Amygdala (tissue), 56 donors: ENCODE results near the gene RGS6.

Experiments
- DNase-seq, 56 donors: peaks; one replicate each; lab custom pipeline; 2025; lab: John Stamatoyannopoulos, UW

RGS6 gene

DNA sequence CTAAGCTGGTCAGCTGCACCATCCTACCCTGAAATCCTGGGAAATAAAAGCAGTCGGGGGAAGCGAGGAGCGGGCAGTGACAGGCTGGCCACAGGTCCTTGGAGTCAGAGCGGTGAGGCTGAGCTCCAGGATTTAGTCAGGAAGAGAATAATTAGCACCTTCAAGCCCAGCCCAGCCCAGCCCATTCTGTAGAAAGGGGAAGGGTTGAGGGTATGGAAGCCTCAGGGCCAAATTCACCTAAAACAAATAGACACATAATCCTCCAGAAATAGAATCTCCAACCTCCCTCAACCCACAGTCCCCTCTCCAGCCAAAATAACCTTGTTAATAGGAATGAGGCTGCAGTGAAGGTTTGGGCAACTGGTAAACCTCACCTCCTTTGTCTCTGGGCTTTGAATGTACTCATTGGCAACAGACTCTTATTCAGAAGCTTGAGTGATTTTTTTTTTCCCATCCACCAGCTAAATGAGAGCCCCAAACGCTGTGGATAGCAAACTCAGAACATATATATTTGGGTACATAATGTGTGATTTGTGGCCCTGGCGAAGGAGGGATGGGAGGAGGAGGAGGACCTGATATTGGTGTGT lies 627.5 kb downstream of the RGS6 start:
- DNase-seq: no peak

DNA sequence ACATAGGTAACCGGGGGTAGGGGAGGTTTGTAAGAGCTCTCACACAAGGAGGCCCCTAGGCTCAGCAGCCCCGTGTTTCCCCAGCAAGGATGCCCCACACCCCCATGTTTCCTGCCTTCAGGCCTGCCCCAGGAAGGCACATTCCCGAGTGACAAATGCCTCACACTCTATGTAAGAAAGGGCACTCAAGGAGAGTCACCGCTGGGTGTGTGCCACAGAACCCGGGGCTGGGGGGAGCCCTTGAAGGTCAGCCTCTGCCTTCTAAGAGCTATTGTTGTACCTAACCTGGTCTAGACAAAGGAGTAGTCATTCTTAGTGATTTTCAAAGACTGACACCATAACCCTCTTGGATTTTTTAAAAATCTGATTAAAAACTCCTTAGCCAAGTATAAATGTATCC lies 628.1 kb downstream of the RGS6 start:
- no peak for DNase-seq

GRCh38 chr14:72560889-72561493 lies 628.8 kb downstream of the RGS6 start:
- DNase-seq: no peak

DNA sequence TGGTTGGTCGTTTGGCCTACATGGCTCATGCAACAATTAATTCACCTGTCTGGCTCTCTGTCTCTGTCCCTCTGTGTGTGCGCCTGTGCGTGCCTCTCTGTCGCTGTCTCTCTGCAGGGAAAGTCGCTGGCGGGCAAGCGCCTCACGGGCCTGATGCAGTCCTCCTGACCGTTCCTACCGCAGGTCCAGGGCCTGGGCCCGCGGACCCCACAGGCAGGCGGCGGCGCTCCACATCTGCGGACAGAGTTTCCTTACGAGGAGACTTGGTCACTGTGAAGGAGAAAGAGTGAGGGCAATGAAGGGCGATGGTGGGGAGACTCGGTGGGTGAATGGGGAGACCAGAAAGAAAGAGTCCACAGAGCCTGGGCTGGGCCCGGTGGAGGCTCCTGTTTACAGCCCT lies 630.1 kb downstream of the RGS6 start:
- DNase-seq: no peak

GRCh38 chr14:72563676-72564075 lies 631.4 kb downstream of the RGS6 start:
- DNase-seq: no peak

DNA sequence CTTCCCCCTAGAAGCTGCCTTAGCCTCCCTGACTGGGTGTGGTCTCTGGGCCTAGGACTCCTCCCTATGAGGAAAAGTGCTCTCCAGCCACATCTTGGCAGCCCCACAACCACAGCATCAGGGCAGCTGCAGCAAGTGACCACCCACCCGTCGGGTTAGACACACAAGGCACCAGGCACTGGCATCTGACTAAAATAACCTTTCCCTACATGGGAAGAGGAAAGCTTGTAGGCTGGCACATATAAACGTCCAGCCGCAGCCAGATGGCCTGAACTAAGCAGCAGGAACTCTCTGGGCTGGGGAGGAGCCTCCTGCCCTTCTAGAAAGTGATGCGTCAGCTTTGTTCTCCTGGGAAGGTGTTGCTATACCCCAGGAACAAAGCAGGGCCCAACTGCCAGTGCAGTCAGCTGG lies 632.9 kb downstream of the RGS6 start:
- DNase-seq: no peak

DNA sequence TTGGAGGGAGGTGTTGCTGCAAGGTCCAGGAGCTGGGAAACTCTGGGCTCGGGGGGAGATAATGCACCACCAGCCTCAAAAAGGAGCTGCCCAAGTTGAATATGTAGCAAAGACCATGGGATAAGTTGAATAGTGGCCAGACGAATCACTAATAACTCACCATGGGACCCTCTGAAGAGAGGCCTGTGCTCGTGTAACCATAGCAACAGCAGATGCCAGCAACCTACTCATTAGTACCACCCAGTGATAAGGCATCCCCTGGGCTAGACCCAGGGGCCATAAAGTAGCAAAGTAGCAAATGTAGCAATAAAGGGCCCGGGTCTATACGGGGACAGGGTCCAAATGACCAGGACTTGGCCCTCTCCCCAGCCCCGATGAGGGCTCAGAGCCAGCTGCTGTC lies 633.7 kb downstream of the RGS6 start:
- DNase-seq: no peak

GRCh38 chr14:72567226-72567625 lies 635.0 kb downstream of the RGS6 start:
- no peak for DNase-seq

DNA sequence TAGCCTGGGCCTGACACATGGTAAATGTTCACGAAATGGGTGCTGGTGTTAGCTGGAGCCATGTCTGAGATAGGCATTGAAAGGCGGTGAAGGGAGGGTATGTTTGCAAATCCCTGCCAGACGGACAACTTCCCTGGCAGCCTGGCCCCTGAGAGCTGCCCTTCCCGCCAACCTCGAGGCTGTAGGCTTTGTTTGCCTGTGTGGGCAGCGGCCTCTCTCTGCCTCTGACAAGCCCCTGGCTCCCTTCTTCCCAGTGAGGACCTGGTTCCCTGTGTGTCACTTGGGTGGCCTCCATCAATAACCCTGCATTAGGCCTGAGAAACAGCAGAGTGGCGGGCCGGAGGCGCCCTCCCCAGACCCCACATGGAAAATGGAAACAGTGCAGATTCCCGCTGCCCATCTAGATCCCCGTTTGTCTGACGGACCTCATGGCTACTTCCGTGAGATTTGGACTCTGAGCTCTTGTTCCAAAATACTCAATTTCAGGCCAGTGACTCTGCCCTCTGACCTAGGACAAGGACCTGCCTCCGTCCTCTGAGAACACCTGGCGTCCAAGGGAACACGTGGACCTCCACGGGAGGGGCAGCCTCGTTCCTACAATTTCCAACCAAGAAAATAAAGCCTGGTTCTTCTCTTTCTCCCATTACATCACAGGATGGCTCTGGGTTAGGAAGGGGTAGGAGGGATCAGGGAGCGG lies 636.2 kb downstream of the RGS6 start:
- DNase-seq: no peak

DNA sequence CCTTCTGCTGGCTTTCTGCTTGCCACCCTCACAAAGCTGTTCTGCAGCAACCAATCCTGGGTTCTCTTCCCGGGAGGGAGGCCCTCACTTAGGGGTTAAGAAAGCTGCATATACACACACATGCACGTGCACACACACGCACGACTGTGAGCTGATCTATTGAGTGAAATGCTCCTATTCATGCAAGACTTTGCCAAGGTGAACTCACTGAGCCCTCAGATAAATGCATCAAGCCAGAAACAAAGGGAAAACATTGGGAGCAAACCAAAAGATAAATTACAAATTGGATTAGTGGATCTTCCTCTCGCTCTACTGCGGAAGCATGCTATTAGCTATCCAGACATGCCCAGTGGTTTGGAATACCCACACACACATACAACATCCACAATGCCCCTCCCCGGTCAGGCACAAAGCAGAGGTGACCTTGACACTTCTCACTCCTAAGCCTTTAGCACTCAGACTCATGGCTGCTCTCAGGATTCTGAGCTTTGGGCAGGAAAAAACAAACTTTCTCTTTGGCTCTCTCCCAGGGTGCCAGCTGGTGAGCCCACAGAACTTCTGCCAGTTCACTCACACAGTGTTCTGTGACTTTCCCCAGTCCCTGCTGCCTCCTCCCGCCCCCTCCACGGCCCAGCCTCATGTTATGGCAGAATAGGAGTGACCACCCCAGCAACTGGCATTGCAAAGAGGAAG lies 641.6 kb downstream of the RGS6 start:
- peak in 3 of 56 donors; percentile 15 to 21 (median 20) for DNase-seq

GRCh38 chr14:72574715-72575114 lies 642.5 kb downstream of the RGS6 start:
- no peak for DNase-seq

DNA sequence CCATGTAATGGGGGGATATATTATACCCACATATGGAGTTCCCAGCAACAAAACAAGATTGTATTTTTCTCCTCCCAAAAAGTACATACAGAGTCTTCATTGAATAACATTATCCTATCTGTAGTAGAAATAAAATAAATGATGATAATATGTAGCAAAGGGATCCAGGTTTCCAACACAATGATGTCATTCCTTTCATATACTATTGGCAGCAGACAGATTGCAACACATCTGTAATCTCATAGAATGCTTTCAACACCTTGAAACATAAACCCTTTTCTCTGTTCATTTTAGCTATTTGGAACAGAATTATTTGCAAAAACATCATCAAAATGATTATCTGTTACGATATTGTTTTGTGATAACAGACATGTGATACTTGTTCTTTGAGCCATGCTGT lies 644.0 kb downstream of the RGS6 start:
- DNase-seq: no peak

DNA sequence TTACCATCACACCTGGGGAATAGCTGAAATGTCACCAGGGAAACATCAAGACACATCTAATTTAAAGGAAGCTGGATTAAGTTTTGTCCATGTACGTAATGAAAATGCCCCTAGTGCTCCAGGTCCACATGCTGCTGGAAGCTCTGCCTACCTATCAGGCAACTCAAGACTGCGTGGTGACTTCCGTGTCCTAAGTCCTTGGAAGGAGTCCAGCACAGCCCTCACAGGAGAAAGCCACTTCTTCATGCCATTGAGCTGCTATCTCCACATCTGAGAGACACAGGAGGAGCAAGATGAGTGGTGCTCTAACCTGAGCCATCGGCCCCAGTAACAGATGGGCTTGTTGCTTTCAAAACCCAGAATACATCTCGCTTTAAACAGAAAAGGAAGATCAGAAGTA lies 645.3 kb downstream of the RGS6 start:
- no peak for DNase-seq

- DNase-seq: no peak
Measured at GRCh38 chr14:72578514-72578913, 646.3 kb downstream of the RGS6 start.

DNA sequence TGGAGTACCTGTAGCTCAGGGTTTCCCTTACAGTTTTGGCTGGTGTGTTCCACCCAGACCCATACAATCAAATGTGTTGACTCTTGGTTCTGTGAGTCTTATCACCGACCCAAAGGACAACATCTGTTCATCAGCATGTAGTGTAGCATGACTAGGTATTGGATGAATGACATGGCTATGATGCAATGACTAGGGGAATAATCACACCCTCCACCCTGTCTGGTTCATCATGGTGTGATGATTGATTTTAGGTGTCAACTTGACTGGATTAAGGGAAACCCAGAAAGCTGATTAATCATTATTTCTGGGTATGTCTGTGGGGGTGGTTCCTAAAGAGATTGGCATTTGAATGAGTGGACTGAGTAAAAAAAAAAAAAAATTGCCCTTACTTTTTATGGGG lies 650.4 kb downstream of the RGS6 start:
- no peak for DNase-seq

DNA sequence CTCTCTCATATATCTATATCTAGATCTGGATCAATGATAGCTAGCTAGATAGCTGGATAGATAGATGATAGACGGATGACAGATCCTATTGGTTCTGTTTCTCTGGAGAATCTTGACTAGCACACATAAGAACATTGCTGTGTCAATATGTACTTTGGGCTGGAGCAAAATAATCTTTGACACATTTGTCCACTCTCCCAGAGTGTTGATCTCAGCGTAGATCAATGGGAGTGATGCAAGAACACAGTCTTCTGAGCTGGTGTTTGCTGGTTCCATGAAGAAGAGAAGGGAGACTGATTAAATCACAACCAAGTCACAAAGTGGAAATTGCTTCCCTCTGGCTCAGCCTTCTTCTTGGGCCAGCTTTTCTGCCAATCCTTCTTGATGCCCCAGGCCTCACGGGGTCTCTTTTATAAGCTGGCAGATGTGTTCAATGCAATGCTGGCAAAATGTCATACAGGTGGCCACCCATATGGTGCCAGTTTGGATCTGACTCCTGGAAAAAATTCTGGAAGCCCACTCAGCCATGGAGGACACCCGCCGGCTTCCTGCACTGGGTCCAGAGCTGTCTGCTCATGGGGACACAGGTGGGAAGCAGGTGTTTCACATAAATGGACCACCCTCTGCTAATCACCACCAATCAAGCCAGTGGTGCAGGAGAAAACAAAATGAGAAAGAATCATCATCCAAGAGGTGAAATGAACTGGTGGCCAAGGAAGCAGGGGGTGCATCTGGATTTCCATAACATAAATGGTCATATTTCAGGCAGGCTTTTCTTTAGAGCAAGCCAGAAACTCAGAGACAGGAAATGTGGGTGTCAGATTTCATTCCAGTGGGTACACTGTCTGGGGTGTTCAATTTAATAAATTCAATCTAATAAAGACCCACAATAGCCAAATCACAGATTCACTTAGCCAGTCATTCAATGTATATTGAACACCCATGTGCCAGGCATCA lies 651.4 kb downstream of the RGS6 start:
- DNase-seq: no peak

GRCh38 chr14:72588521-72588920 lies 656.3 kb downstream of the RGS6 start:
- DNase-seq: no peak

DNA sequence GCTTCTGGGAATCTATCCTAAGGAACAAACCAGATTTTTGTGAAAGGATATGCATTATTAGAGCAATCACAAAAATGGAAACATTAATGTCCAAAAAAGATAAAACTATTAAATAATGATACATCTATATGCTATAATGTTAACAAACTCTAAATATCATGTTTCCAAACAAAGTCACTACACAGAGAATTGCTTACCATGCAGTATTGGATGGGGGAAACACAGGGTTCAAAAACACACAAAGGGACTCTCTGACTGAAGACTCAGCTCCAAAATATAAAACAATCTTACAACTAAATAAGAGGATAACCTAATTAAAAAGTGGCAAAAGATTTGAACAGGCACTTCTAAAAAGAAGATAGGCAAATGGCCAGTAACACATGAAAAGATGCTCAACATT lies 657.4 kb downstream of the RGS6 start:
- no peak for DNase-seq

- DNase-seq: no peak
Measured at GRCh38 chr14:72590577-72590976, 658.3 kb downstream of the RGS6 start.

DNA sequence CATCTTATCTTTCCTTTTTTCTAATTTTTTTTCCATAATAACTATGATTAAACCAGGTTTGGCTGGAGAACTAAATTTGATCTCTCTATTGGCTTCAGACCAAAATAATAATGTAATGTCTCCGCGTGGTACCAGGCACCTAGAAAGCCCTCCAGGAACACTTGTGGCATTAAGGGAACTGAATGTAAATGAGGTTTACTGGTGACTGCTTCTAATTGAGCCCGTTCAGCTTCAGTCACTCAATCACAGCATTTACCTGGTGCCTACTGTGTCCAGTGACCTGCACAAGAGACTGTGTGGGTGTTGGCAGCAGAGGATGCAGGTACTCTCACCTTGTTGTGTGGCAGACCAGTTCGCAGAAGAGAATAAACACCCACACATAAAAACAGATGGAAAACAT lies 659.2 kb downstream of the RGS6 start:
- DNase-seq: no peak
